Measurements from ENCODE around the gene VPS37C. TPM values are rescaled to one million over a fixed set of nuclear protein-coding genes. Genes with fewer than 3 reads are reported as not detected.

VPS37C gene
- total and polyA plus RNA-seq, 2 experiments from 2014 or later: 20.8 to 22.0 TPM

GRCh38 chr11:61112575-61112974, 48.7 kb downstream of the VPS37C start:
- H3K36me3 ChIP-seq: no peaks in the 10 kb centered on the region
- no peak for DNase-seq (ENCODE audit: low read depth in 1 of 2, low spot score in 1 of 2)
- no peak overlapping the region for H3K4me3 ChIP-seq
- H3K9me3 ChIP-seq (ENCODE audit: low read depth): no peaks in the 10 kb centered on the region
- TF ChIP-seq, protein P1, sequence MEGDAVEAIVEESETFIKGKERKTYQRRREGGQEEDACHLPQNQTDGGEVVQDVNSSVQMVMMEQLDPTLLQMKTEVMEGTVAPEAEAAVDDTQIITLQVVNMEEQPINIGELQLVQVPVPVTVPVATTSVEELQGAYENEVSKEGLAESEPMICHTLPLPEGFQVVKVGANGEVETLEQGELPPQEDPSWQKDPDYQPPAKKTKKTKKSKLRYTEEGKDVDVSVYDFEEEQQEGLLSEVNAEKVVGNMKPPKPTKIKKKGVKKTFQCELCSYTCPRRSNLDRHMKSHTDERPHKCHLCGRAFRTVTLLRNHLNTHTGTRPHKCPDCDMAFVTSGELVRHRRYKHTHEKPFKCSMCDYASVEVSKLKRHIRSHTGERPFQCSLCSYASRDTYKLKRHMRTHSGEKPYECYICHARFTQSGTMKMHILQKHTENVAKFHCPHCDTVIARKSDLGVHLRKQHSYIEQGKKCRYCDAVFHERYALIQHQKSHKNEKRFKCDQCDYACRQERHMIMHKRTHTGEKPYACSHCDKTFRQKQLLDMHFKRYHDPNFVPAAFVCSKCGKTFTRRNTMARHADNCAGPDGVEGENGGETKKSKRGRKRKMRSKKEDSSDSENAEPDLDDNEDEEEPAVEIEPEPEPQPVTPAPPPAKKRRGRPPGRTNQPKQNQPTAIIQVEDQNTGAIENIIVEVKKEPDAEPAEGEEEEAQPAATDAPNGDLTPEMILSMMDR (IDR thresholded peaks at IDR 0.05; ENCODE audit: low read depth, low read length): no peak
- no peaks in the 10 kb centered on the region for H3K4me1 ChIP-seq (ENCODE audit: low read depth)
- no peak overlapping the region for H3K27ac ChIP-seq
- no peaks in the 10 kb centered on the region for H3K27me3 ChIP-seq

DNA sequence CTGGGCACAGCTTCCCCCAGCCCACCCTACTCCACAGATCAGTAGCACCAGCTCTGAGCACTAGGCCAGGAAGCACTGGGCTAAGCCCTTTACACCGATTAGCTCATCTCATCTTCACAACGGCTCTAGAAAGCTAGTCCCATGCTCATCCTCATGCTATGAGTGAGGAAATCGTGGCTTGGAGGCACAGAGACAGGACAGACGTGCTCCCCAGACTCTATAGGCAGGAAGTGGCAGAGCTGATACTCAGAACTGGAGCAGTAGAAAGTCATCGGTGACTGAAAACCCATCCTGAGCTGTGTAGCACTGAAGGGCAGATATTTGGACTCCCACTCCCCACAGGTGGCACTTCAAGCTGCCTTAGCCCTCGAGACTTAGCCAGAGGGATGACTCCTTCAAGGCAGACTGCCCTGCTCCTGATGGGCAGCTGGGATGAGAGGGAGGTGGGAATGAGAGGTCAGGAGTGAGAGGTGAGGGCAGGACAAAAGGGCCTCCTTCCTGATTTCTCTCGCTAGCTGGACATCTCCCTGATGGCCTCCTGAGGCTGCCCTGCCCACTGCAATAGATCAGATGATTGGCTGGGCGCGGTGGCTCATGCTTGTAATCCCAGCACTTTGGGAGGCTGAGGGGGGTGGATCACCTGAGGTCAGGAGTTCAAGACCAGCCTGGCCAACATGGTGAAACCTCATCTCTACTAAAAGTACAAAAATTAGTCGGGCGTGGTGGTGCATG, 49.3 kb downstream of the VPS37C start:
- Histone ChIP-seq H3K27me3 (no peaks in the 10 kb centered on the region), H3K4me1 (ENCODE audit: low read depth) (no peaks in the 10 kb centered on the region), H3K4me3 (no peak overlapping the region), H3K27ac (no peak overlapping the region), H3K9me3 (ENCODE audit: low read depth) (no peaks in the 10 kb centered on the region), H3K36me3 (no peaks in the 10 kb centered on the region)
- TF ChIP-seq, protein P1 (IDR thresholded peaks at IDR 0.05; ENCODE audit: low read depth, low read length): no peak
- no peak for DNase-seq (ENCODE audit: low read depth in 1 of 2, low spot score in 1 of 2)

DNA sequence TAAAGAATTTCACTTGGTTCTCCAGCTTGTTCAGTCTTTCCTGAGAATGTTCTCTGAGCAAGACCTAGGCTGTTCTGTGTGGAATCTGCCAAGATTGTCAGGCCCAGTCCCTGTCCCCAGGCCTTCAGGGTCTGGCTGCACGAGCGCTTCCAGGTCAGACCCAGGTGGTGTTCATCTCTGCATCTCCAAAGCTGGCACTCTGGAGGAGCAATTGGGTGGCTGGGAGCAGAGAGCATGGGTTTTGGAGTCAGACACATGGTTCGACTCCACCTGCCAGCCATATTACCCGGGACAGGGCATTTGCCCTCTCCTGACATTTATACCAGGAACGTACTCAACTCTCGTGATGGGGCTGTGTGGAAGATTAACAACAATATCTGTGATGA, 50.2 kb downstream of the VPS37C start:
- DNase-seq (ENCODE audit: low read depth in 1 of 2, low spot score in 1 of 2): no peak
- Histone ChIP-seq H3K36me3 (no peaks in the 10 kb centered on the region), H3K4me3 (no peak overlapping the region), H3K4me1 (ENCODE audit: low read depth) (no peaks in the 10 kb centered on the region), H3K27ac (no peak overlapping the region), H3K27me3 (no peaks in the 10 kb centered on the region), H3K9me3 (ENCODE audit: low read depth) (no peaks in the 10 kb centered on the region)
- TF ChIP-seq, protein P1 (IDR thresholded peaks at IDR 0.05; ENCODE audit: low read depth, low read length): no peak

- Histone ChIP-seq H3K36me3 (no peaks in the 10 kb centered on the region), H3K9me3 (ENCODE audit: low read depth) (no peaks in the 10 kb centered on the region), H3K27me3 (no peaks in the 10 kb centered on the region), H3K4me1 (ENCODE audit: low read depth) (no peaks in the 10 kb centered on the region), H3K27ac (no peak overlapping the region), H3K4me3 (no peak overlapping the region)
- no peak for DNase-seq (ENCODE audit: low read depth in 1 of 2, low spot score in 1 of 2)
- TF ChIP-seq, protein P1 (IDR thresholded peaks at IDR 0.05; ENCODE audit: low read depth, low read length): no peak
Observed at GRCh38 chr11:61110255-61111049, 50.8 kb downstream of the VPS37C start.

DNA sequence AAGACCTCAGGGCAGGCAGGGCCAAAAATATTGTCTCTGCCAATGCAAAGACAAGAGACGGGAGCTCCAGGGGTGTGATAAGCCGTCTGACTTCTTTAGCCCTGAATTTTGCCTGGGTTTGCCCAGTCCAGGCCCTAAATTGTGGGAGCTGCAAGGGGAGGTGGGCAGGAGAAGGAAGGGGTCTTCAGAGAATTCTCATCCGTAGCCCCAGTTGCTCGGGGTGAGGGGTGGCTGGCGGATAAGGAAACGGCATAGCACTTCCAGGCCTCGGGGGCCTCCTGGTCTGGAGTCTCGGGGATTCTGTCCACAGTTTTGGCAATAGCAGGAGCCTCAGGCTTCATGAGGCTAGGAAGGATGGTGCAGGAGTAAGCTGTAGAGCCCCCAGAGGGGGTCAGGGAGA, 51.6 kb downstream of the VPS37C start:
- Histone ChIP-seq H3K27me3 (no peaks in the 10 kb centered on the region), H3K27ac (no peak overlapping the region), H3K4me1 (ENCODE audit: low read depth) (no peaks in the 10 kb centered on the region), H3K4me3 (no peak overlapping the region), H3K9me3 (ENCODE audit: low read depth) (no peaks in the 10 kb centered on the region), H3K36me3 (no peaks in the 10 kb centered on the region)
- TF ChIP-seq, protein P1 (IDR thresholded peaks at IDR 0.05; ENCODE audit: low read depth, low read length): no peak
- DNase-seq (ENCODE audit: low read depth in 1 of 2, low spot score in 1 of 2): no peak

Data from cardiac muscle cell (in vitro differentiated cells and primary cell).